ENCODE data around the gene PLEKHH2.

GRCh38 chr2:43595603-43596412 is 41.3 kb upstream of the PLEKHH2 start, which contains the start of gene THADA:
- TF ChIP-seq CTCF (IDR thresholded peaks at IDR 0.05) (peak in 1 of 5 experiments; percentile 26), POLR2A (IDR thresholded peaks at IDR 0.05) (peak; percentile 94 to 96), EP300 (IDR thresholded peaks at IDR 0.05) (peak; percentile 54 to 99)
